IMR-90 (cell line): ENCODE measurements around the gene FRK.

Source experiments
- CEBPB ChIP-seq: IDR thresholded peaks from 2 replicates; pipeline ENCODE4 v1.6.1; 2012; ENCODE audit warnings: low read depth, low read length, improper control_type of control experiment
- POLR2A ChIP-seq: IDR thresholded peaks from 2 replicates; pipeline ENCODE4 v1.6.1; 2012; ENCODE audit warnings: mild to moderate bottlenecking, low read depth, low read length
- RCOR1 ChIP-seq: IDR thresholded peaks from 2 replicates; pipeline ENCODE4 v1.6.1; 2012; ENCODE audit warnings: mild to moderate bottlenecking, low read length, improper control_type of control experiment; ENCODE audit not compliant: insufficient replicate concordance
- TF ChIP-seq, protein P1 (sequence below): conservative IDR thresholded peaks from 2 replicates; pipeline ENCODE4 v1.5.1; 2012; ENCODE audit warnings: mild to moderate bottlenecking, low read depth, low read length, improper control_type of control experiment
- TF ChIP-seq, protein P2 (sequence below): fragments of 150-350 bp; IDR thresholded peaks from 2 replicates; pipeline ENCODE4 v1.6.1; 2017; ENCODE audit warnings: mild to moderate bottlenecking, antibody characterized with exemption, low read length, low read depth

DNA sequence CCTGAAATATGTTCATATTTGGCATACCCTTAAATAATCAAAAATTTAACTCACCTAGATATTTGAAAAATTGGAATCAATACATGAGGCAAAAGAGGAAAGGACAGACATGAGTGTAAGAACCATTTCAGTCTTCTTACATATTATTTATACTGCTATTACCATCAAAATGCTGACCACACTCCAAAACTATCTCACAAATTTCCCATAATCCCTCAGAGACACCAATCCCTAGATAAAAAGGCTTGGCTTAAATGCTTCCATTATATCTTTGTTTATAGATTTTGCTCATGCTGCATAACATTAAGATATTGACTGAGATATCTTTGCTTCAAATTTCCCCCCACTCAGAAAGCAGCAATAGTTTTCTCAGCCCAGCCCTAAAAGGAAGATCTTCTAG, 28.3 kb upstream of the FRK start:
- TF ChIP-seq, protein P1, sequence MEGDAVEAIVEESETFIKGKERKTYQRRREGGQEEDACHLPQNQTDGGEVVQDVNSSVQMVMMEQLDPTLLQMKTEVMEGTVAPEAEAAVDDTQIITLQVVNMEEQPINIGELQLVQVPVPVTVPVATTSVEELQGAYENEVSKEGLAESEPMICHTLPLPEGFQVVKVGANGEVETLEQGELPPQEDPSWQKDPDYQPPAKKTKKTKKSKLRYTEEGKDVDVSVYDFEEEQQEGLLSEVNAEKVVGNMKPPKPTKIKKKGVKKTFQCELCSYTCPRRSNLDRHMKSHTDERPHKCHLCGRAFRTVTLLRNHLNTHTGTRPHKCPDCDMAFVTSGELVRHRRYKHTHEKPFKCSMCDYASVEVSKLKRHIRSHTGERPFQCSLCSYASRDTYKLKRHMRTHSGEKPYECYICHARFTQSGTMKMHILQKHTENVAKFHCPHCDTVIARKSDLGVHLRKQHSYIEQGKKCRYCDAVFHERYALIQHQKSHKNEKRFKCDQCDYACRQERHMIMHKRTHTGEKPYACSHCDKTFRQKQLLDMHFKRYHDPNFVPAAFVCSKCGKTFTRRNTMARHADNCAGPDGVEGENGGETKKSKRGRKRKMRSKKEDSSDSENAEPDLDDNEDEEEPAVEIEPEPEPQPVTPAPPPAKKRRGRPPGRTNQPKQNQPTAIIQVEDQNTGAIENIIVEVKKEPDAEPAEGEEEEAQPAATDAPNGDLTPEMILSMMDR: no peak
- TF ChIP-seq CEBPB: no peak
- TF ChIP-seq POLR2A: no peak
- TF ChIP-seq RCOR1: no peak
- TF ChIP-seq, protein P2, sequence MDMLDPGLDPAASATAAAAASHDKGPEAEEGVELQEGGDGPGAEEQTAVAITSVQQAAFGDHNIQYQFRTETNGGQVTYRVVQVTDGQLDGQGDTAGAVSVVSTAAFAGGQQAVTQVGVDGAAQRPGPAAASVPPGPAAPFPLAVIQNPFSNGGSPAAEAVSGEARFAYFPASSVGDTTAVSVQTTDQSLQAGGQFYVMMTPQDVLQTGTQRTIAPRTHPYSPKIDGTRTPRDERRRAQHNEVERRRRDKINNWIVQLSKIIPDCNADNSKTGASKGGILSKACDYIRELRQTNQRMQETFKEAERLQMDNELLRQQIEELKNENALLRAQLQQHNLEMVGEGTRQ: no peak
